HG03442 (cell line): ENCODE measurements around the gene ATP10D.

ENCODE experiments used
- ATAC-seq: cut with Tn5 transposase; IDR thresholded peaks from one replicate; pipeline ENCODE4 v1.9.1; 2021; ENCODE audit warnings: mild to moderate bottlenecking, moderate library complexity; ENCODE audit not compliant: unreplicated experiment

The ATP10D gene

DNA sequence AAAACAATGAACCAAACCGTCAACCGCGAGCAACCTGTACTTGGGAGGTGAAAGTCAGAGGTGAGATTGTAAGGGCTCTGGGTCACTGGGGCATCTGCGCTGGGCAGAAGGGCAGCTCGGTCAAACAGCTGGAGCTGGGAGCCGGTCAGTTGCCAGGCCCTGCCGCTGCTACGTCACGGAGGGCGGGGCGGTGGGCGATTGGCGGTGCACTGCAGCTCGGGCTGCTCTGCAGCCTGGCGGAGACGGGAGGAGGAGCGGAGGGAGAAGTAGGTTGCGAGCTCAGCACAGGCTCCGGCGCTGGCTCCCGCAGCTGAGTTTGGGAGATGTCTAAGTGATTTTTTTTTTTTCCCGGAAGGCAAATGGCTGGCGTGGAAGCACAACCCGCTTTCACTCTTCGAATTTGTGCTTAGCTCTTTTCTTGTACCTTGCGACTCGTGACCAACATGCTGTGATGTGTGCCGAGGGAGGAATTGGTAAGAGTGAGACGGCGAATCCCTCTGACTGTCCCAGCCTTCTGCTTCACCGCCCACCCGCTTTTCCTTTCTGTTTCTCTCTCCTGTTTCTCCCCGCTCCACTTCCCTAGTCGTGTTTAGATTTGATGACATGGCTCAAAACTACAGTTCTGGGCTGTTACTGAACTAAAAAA, at the start of gene ATP10D:
TSS of gene ATP10D (plus strand) at position 229 of the 646 bp plus-strand sequence. CDS start 27,266 bp downstream, outside the sequence.
- ATAC-seq = peak; percentile 97

DNA sequence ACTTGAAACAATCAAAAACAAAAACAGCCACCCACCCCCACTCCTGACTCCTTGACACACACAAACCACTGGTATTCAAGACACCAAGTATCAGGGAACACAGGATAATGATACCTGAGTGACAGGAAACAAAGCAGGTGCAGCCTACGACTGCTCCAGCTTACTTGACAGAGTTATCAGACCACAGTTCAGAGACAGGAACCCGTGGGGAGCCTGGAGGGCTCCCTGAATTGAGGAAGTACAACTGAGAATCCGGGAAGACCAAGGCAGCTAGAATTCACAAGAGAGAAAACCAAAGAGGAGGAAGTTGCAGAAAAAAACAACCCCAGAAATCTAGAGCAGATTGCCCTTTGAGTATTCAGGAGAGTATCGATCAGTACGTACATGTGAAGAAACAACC, 42.1 kb upstream of the ATP10D start:
- peak; percentile 76 for ATAC-seq

DNA sequence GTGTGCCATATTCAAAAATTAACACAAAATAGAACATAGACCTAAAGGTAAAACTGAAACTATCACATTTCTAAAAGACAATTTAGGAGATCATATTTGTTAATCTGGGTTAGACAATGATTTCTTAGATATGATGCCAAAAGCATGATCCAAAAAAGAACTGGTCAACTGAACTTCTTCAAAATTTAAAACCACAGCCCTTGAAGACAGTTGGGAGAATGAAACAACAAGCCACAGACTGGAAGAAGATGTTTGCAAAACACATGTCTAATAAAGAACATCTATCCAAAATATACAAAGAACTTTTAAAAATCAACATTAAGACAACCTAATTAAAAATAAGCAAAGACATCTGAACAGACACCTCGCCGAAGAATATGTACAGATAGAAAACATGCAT, 41.0 kb upstream of the ATP10D start:
- ATAC-seq = no peak

DNA sequence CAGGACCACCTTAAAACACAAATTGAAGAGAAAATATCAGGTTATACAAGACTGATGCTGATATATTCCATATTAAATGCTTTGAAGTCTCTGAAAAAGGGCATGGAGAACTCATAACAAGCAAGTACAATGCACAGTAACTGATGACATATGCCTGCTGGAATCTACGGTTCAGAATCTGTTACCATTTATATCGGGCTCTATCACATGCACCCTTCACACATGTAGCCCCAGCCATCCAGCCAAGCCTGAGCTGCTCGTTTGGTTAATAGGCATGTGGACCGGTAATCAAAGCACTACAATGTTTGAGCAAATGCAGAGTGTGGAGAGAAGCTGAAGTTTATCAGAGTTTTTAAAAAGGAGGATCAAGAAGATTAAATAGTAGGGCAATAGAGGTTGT, 33.4 kb upstream of the ATP10D start:
- no peak for ATAC-seq

DNA sequence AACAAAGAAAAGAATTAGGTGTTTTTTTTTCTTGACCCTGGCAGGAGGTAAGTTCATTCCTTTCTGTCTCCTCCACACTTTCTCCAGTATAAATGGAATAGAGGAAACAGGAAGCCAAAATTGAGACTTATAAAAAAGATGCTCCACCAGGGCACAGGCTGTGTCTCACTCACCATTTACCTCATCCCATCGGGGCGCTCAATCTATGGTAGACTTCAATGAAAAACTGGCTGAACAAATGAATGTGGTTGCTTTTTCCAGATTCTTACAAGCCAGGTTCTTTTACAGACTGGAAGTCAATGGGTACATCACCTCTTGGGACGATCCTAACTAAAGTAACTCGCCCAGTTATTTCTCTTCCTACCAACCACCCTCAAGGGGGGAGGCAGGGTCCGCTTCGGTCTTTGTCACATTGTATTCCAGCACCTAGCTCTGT, 22.3 kb upstream of the ATP10D start:
- ATAC-seq = no peak

DNA sequence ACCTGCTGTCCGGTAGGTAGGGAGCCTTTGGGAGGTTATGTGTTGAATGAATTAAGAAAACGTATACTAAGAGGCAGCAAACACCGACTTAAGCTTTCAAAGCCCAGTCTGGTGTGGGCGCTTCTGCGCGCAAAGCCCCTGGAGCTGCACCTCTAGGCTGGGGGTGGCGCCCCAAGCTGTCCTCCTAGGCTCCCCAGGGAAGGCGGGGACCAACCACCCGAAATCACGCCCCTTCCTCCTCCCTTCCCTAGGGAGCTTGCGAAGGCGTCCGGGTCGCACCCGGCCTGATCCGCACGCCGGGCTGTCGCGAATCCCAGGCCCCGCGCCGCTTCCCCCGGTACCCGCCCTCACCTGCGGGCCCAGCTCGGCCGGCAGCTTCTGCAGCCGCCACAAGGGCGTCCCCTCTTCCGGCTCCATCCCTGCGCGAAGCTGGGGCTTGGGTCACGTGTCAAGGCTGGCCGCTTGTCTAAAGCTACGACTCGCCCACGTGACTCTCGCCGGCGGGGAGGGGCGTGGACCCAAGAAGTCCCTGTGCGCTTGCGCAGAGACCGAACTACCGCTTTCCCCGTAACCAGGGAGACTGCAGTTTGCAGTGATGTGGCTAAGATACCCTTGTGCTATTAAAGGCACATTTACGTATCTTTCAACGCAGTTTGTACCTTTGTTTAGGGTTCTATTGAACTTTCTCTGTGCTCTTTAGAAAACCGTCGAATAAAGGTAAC, 21.7 kb upstream of the ATP10D start, which contains the start of gene COMMD8:
TSS of gene COMMD8 (minus strand) at position 468 of the 722 bp plus-strand sequence. CDS start at position 417, 51 bp downstream.
- ATAC-seq = peak; percentile 88

DNA sequence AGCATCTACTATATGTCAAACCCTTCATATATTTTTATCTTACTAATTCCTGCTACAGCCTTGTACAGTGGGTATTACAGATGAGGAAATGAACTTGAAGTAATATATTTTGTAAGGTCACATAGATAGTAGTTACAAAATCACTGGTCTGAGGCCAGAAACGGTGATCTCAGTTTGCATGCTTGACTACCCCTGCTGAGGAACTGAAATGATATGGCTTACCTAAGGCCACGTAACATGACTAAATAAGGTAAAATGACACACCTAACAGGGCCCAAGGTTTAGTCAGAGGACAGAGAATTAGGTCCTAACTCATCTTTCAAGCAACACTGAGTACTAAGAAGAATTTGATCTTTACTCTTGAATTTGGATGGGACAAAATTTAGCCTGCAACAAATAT, 20.1 kb upstream of the ATP10D start:
- ATAC-seq = peak; percentile 23

DNA sequence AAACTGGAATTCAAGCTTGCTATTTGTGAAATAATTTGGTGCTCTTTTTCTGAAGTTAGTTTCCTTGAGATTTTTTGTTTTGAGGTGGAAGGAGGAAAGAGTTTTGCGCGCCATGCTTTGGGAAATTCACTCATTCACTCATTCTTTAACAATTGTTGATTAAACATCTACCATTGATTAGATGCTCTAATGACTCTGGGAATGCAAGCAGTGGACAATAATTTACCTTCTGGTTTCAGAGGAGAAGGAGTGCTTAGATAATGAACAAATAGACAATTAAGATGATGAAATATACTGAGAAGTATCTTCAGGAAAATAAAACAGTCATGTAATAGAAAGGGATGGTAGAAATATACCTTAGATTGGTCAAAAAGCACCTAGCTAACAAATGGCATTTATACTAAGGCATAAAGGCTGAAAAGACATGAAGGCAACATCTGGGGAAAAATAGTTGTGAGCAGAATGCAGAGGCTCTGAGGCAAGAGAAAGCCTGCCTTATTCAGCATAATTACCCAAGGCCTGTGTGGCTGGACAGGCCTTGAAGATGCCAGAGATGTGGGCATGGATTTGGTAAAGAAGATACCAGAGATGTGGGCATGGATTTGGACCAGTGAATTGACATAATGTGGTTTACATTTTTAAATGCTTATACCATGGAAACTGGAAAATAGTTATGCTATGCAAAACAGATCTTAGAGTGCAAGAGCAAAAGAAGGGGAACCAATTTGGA, 18.9 kb upstream of the ATP10D start:
- no peak for ATAC-seq

DNA sequence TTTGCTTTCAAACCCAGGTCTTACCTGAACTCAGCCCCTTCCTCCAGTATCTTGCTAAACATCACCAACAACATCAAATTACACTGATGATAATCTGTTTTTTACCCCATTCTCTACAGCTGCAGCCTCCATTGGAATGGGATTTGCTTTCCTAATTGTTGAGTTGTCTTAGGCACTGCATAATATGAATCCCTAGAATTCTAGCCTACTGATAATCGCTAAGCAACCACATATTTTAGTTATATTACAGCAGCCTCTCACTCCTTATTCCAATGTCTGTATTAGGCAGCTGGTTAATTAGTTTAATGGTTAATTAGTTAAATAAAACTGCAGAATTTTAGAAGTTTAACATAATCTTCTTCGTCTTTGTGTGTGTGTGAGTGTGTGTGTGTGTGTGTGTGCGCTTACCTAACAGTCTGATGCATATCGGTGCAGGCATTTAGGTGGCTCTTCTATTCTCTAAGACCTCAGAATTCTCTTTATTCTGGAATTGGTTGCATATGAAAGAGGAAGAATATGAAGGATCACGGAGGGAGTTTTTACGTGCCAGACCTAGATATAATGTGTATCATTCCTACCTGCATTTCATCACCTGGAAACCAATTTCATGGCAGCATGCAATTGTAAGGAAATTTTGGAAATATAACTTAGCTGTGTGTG, 16.2 kb upstream of the ATP10D start:
- no peak for ATAC-seq

DNA sequence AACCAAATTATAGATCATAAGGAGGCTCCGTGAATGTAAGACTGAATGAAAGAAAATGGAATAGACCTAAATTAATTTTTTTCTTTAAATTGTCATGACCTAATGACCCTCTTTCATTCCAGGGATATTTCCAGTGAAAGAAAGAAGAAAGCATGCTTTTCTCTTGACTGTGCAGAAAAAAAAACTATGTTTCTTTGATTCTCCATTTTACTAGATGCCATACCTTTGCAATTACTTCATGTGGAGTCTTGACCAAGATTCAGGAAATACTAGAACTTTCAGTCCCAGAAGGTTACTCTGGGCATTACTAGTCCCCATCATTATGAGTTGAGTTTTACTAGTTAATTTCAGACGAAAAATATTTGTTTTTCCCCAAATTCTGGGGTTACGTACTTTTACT, 15.1 kb upstream of the ATP10D start:
- ATAC-seq = no peak

DNA sequence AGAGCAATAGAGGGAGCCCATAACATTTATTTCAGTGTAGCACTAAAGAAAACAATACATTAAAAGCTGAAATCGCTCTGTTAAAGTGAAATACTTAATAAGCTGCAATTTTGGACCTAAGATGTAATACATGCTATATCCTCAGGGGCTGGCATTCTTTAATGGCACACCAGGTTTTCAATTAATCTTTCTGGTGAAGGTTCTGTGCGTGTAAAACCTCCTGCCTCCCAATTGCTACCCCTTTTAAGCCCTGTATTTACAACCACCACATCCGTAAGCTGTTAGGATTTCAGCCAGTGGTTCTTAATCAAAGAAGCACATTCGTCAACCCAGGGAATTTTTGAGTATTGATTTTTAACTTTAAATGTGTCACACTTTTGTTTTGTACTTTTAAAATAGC, 14.0 kb upstream of the ATP10D start:
- ATAC-seq = no peak

DNA sequence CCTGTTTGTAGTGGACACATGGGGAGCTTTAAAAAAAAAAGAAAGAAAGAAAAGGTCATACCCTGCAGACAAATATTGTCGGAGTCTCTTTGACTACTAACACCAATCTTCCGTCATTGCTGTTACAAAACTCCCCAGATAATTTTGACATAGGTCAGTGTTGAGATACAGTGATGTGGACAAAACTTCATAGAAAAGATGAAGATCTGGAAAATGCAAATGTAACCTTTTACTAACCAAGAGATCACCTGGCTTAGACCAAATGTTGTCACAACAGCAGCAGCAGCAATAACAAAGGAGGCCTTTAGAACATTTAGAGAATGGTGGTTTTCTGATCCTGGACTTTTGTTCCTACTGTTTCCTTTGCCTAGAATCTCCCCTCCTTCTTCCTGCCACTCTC, 13.5 kb upstream of the ATP10D start:
- ATAC-seq = no peak

DNA sequence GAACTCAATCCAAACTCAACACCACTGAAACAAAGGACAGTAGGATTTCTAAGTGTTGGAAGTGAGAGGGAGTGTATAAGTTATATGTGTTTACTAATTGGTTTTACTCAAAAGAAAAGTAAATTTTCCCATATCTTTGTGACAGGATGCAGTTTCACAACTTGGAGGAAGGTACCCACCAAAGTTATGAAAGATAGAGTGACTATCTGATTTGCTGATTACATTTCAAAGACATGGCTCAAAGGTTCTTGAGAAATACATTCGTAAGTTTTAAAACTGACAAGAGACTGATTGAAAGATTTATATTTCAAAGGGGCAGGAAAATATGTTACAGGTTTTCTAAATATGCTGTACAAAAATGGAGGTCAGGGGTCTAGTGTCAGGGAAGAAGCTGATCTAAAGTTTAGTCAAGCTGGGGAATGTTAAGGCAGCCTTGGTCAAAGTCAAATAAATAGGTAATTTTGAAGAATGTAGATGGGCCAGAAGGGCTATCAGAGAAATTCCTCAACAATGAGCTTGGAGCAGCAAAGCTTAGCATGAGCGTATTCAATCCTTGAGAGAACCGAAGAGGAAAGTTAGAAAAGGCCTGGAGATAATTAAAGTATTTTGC, 11.8 kb upstream of the ATP10D start:
- ATAC-seq = no peak

DNA sequence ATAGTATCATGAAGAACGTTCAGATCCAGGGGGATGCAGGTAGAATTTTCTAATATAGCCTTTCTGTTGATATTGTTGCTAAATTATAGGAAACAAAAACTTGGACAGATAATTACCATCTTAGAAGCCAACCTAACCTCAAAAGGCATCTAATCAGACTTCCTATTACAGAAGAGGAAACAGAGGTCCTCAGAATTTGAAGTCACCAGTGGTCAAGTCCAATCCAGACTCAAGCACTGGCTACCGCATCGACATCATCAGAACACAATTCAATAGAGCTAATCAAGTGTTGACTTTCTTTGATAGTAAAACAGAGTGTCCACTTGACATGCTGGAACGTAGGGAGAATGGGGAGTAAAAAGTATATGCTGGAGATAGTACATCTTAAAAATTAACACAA, 10.3 kb upstream of the ATP10D start:
- no peak for ATAC-seq

DNA sequence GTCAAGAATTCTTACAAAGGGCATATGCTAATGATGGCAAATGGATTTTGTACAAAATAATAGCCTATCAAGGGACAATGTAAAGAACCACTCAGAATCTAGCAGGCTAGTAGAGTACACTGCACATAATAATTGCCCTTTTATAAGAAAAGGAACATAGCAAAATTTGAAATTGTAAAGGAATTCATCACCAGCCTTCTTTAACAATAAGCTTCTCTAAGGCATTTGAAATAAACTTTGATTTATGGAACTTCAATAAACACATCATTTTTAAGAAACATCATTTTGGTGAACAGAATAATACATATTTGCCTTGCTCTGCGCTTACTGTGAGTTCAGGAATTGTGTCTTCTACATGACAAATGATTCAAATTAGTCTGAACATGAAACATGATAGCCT, 9.7 kb upstream of the ATP10D start:
- ATAC-seq = no peak

DNA sequence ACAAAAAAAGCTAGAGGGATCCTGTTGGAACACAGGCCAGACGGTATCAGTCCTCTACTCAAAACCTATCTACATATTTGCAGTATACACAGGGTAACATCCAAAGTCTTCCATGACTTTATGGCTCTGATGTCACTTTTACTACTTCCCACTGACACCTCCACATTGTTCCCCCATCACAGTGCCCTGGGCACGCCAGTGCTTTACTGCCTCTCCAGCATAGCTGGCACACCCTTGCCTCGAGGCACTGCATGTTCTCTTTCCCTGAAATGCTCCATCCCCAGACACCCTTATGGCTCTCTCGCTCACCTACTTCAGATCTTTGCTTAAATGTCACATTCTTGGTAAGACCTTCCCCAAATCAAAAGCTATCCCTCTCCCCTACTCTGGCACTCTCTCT, 6.3 kb upstream of the ATP10D start:
- ATAC-seq = no peak

DNA sequence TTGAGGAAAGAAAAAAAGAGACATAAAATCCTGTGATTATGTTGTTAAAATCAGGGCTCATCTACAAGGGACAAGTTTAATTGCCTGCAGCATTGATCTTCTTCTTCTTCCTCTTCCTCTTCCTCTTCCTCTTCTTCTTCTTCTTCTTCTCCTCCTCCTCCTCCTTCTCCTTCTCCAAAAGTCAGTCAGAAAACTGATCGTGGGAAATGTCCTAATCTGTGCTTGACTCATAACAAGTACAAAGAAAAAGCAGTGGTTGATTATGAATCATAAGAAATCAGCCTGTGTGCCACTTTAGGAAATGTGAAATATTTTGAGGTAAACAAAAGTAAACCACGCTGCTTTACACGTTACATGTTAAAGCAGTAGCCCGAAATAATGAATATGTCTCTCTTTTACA, 2.7 kb upstream of the ATP10D start:
- no peak for ATAC-seq

DNA sequence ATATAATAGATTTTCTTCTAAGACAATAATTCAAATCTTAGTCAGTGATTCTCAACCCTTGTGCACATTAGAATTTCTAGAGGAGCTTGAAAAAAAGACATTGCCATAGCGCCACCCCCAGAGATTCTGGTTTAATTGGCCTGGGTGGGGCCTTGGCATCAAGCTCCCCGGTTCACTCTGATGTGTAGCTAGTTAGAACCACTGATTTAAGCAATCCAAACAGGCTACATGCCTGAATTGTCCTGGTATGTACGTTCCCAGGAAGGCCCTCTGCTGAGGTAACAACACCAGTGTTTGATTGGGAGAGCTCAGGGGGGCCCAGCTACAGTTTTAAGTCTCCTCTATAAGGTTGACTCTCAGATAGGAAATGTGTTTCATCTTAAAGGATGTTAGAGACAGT, 1.3 kb upstream of the ATP10D start:
- ATAC-seq = no peak

DNA sequence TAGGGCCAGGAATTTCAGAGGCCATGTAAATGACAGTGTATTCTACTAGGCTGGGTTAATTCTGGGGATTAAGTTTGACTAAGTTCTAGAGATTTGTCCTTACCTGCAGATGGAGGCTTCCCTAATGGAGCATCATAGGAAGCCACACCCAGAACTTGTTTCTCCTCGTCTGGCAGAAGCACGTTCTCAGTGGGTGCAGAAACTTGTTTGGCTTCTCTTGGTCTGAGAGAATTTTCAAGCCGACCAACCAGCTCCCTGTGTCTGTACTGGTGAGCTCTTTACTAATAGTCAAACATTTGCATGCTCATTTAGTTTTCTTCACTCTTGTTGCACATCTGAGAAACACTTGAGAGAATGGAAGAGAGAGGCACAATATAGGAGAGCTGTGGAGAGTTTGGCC, 907 bp upstream of the ATP10D start:
- ATAC-seq = no peak

DNA sequence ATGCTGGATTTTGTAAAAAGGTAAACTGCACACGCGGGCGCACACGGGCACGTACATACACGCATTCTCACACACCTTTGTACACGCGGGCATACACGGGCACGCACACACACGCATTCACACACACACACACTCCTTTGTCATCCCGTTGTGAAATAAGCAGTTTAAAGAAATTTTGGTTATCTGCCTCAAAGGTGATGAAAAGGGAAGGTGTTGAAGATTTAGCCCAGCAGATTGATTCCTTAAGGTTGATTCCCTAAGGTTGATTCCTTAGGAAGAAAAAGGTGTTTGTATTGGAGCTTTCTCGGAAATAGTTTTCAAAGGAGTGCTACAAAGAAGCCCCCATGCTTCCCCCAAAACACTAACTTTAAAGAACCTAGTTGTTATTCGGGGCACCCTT, 693 bp downstream of the ATP10D start:
- no peak for ATAC-seq

DNA sequence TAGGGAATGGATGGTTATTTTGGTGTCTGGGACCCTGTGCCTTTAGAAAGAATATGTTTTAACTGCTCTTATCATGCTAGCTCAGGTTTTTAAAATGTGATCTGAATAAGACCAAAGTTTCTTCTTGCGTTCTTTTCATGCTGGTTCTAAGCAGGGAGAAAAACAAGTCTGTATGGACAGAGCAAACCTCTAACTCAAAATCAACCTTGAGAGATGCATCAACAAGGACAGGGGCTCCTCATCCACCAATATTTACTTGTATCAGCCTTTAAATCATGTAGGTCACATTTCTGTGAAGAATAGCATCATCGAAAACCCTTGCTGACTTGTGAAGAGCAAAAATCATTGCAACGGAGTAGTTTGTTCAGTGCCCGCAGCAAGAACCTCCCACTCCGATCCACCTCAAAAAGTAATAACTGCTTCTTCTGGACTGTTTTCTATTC, 1.2 kb downstream of the ATP10D start:
- no peak for ATAC-seq
